ENCODE measurements around the gene ATP6V1G2. TPM values are rescaled to one million over a fixed set of nuclear protein-coding genes. Genes with fewer than 3 reads are reported as not detected.

Gene ATP6V1G2
- total and polyA plus RNA-seq, 2 of the 4 experiments (the other 2 are of a cell fraction), result 1.4 to 6.5 TPM

DNA sequence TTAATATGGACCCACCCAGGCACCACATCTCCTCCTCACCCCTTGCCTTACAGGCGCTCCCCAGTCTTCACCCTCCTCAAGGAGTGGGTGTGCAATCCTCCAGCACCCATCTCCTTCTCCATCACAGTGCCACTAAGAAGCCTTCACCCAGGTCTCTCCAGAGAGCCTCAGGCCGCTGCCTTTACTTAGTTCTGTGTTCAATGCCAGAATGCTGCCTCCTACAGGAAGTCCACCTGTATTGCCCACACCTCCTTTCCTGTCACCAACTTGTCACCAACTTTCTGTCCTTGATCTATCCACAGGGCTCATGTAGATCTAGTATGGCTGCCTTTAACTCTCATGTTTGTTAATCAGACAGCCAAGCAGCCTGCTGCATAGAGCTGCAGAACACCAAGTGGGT is 39.1 kb upstream of the ATP6V1G2 start:
- H2AK5ac ChIP-seq (ENCODE audit: low read depth, low read length), result no peak overlapping the region
- no peaks in the 10 kb centered on the region for H3K79me1 ChIP-seq (ENCODE audit: low read depth in 1 of 2, low read length in 2 of 2)
- no TSS peak for BruUV-seq (replicated peaks)
- no peaks in the 10 kb centered on the region for H4K20me1 ChIP-seq (ENCODE audit: insufficient read depth, low read length)
- no CpG with 5 or more reads among the region's 2 CpGs for WGBS, 2 experiments (ENCODE audit: extremely low coverage in 2 of 2, insufficient read length in 1 of 2)
- DNase-seq (no peak), ATAC-seq (ENCODE audit: low read depth) (no peak)
- H2BK5ac ChIP-seq (ENCODE audit: low read depth, low read length, poor library complexity, severe bottlenecking), result no peak overlapping the region
- ChIA-PET CTCF (interaction anchor here (1.2 to 1.4 kb wide), 2 partner anchors 34 to 39 kb away, joined by 4 to 8 read pairs; partner anchors contain the start of genes ATP6V1G2 and NFKBIL1), POLR2A (ENCODE audit: unreplicated experiment) (interaction anchor here (0.5 kb wide), 1 partner anchor 27 kb away, joined by 4 read pairs; no protein-coding TSS in a partner anchor)
- H3K9me1 ChIP-seq (ENCODE audit: insufficient read depth, low read length), result no peaks in the 10 kb centered on the region; the same call in 1 of the 2 replicates
- peaks cover 4% of the 10 kb centered on the region; the same call in 1 of the 2 replicates for H3K4me1 ChIP-seq (ENCODE audit: control insufficient read depth, insufficient read depth, low read length)
- H4K5ac ChIP-seq (ENCODE audit: low read depth, low read length), result no peak overlapping the region
- no peak overlapping the region for H2AK9ac ChIP-seq (replicated peaks; ENCODE audit: low read depth, low read length, poor library complexity)
- no peak overlapping the region for H3K56ac ChIP-seq (ENCODE audit: extremely low read depth, insufficient read depth, low read length)
- H4K91ac ChIP-seq (ENCODE audit: insufficient read depth, low read depth, low read length), result no peak overlapping the region
- no peak overlapping the region for H2BK20ac ChIP-seq (ENCODE audit: low read depth, low read length)
- TF ChIP-seq SMC3 (IDR thresholded peaks at IDR 0.05; ENCODE audit: low read depth, low read length) (no peak), CTCF (conservative IDR thresholded peaks at IDR 0.05; ENCODE audit: low read depth, low read length) (peak; percentile 29; the same call in 1 of the 2 replicates), MXI1 (IDR thresholded peaks at IDR 0.05; ENCODE audit: borderline replicate concordance, low read depth, low read length) (no peak)
- no peak overlapping the region for H3K14ac ChIP-seq (replicated peaks; ENCODE audit: low read depth, low read length)
- H3K27ac ChIP-seq (ENCODE audit: insufficient read depth, low read length), result no peak overlapping the region
- no peaks in the 10 kb centered on the region for H3K36me3 ChIP-seq (ENCODE audit: control insufficient read depth, insufficient read depth, low read length)
- dilution Hi-C loops (cut with HindIII; ENCODE audit: low sequenced_read_pairs, unreplicated experiment), result no loop called here
- H2BK120ac ChIP-seq (ENCODE audit: low read depth, low read length), result no peak overlapping the region
- H3K4me3 ChIP-seq (ENCODE audit: insufficient read depth, low read depth, low read length), result no peak overlapping the region
- H3K4me2 ChIP-seq (ENCODE audit: low read depth, low read length), result no peak overlapping the region
- no peak overlapping the region for H3K4ac ChIP-seq (ENCODE audit: low read depth, low read length)
- no peaks in the 10 kb centered on the region for H3K9me3 ChIP-seq (ENCODE audit: control insufficient read depth, insufficient read depth, low read length)
- intact Hi-C loops (cut with micrococcal nuclease), result no loop called here
- no peak overlapping the region for H3K9ac ChIP-seq (ENCODE audit: low read depth, low read length)
- H2AFZ ChIP-seq (replicated peaks; ENCODE audit: low read length, poor library complexity), result no peak overlapping the region
- H2BK15ac ChIP-seq (ENCODE audit: low read depth, low read length), result no peak overlapping the region
- H4K8ac ChIP-seq (ENCODE audit: low read depth in 2 of 2, low read length in 2 of 2), result no peak overlapping the region
- peaks cover 11% of the 10 kb centered on the region for H3K27me3 ChIP-seq (ENCODE audit: control insufficient read depth, insufficient read depth, low read length)
- H3K23ac ChIP-seq (ENCODE audit: low read depth, low read length), result no peak overlapping the region
- in situ Hi-C loops (cut with MboI; ENCODE audit: low sequenced_read_pairs), result no loop called here
- no peak overlapping the region for H3K18ac ChIP-seq (ENCODE audit: low read depth, low read length)
